K562 (cell line): Measurements from ENCODE around the gene KLF5.

Source experiments
- CHD1 ChIP-seq: fragments of 200-600 bp; sonication (generic); IDR thresholded peaks from one replicate; pipeline ENCODE4 v1.6.1; 2012; ENCODE audit warnings: mild to moderate bottlenecking, moderate library complexity, low read length, inconsistent platforms
- RBM22 ChIP-seq: fragments of 200-400 bp; formaldehyde crosslinking; IDR thresholded peaks from 2 replicates; pipeline ENCODE4 v1.6.1; 2018; ENCODE audit warnings: low read length, low read depth; ENCODE audit not compliant: poor library complexity, severe bottlenecking
- TF ChIP-seq, protein P1 (sequence below): sonication (generic); formaldehyde crosslinking; IDR thresholded peaks from 2 replicates; pipeline ENCODE4 v1.8.0; 2022; ENCODE audit warnings: mild to moderate bottlenecking, missing genetic modification reagents

DNA sequence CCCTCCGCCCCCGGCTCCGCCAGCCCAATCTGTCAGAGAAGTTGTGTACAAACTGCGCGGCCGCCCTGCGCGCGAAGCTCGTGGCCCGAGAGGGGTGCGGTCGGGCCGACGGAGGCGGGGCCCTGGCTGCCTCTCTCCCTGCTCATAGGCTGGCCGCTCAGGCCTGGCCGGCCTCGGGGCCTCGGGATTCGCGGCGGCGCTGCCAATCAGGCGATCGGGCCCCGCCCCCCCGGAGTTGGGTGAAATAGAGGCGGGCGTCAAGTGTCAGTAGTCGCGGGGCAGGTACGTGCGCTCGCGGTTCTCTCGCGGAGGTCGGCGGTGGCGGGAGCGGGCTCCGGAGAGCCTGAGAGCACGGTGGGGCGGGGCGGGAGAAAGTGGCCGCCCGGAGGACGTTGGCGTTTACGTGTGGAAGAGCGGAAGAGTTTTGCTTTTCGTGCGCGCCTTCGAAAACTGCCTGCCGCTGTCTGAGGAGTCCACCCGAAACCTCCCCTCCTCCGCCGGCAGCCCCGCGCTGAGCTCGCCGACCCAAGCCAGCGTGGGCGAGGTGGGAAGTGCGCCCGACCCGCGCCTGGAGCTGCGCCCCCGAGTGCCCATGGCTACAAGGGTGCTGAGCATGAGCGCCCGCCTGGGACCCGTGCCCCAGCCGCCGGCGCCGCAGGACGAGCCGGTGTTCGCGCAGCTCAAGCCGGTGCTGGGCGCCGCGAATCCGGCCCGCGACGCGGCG lies at the start of gene KLF5:
- TF ChIP-seq, protein P1, sequence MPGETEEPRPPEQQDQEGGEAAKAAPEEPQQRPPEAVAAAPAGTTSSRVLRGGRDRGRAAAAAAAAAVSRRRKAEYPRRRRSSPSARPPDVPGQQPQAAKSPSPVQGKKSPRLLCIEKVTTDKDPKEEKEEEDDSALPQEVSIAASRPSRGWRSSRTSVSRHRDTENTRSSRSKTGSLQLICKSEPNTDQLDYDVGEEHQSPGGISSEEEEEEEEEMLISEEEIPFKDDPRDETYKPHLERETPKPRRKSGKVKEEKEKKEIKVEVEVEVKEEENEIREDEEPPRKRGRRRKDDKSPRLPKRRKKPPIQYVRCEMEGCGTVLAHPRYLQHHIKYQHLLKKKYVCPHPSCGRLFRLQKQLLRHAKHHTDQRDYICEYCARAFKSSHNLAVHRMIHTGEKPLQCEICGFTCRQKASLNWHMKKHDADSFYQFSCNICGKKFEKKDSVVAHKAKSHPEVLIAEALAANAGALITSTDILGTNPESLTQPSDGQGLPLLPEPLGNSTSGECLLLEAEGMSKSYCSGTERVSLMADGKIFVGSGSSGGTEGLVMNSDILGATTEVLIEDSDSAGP, result no peak
- TF ChIP-seq CHD1 (no peak), RBM22 (no peak)
